H1 (cell line): ENCODE measurements around the gene GMEB2. TPM values are rescaled to one million over a fixed set of nuclear protein-coding genes. Genes with fewer than 3 reads are reported as not detected.

ENCODE experiments used
- CTCF ChIA-PET: fragments of 300-600 bp; sonication (Branson Sonifier 250); formaldehyde crosslinking; loops from one replicate; lab custom pipeline; 2021; ENCODE audit not compliant: partially characterized antibody; lab: Charles Lee
- POLR2A ChIA-PET: fragments of 300-600 bp; sonication (Branson Sonifier 250); formaldehyde crosslinking; loops from one replicate; lab custom pipeline; 2021; ENCODE audit warnings: inconsistent platforms; ENCODE audit not compliant: partially characterized antibody; lab: Charles Lee
- DNase-seq, 2 experiments: peaks; one replicate each; pipeline versions ENCODE4 v3.0.0 to v3.0.0-alpha.2; 2010 to 2022; ENCODE audit warnings: low spot score in 2 of 2, low read depth in 1 of 2, mixed read lengths in 1 of 2
- FAIRE-seq: peaks from 2 replicates; lab custom pipeline; 2011; peaks lifted over from hg19 to GRCh38; lab: Jason Lieb, UNC
- H2AFZ ChIP-seq: 2 replicates; pipeline ENCODE4 v1.8.1; 2012; ENCODE audit warnings: low read length, inconsistent platforms
- H2AK5ac ChIP-seq: 2 replicates; pipeline ENCODE4 v1.6.1; 2013; ENCODE audit warnings: low read depth, low read length
- H2BK120ac ChIP-seq: replicated peaks from 2 replicates; pipeline ENCODE3; 2013; ENCODE audit warnings: low read depth, low read length, inconsistent platforms
- H2BK12ac ChIP-seq: 2 replicates; pipeline ENCODE4 v1.6.1; 2013; ENCODE audit warnings: low read depth, low read length
- H2BK15ac ChIP-seq: 2 replicates; pipeline ENCODE4 v1.6.1; 2013; ENCODE audit warnings: low read length
- H2BK20ac ChIP-seq: 2 replicates; pipeline ENCODE4 v1.6.1; 2013; ENCODE audit warnings: low read length
- H2BK5ac ChIP-seq: 2 replicates; pipeline ENCODE4 v1.6.1; 2013; ENCODE audit warnings: low read depth, low read length
- H3K14ac ChIP-seq: 2 replicates; pipeline ENCODE4 v1.6.1; 2013; ENCODE audit warnings: inconsistent platforms; ENCODE audit not compliant: insufficient read length
- H3K18ac ChIP-seq: 2 replicates; pipeline ENCODE4 v1.6.1; 2013; ENCODE audit warnings: low read length; ENCODE audit errors: extremely low read depth
- H3K23ac ChIP-seq: 2 replicates; pipeline ENCODE4 v1.6.1; 2013; ENCODE audit warnings: inconsistent platforms; ENCODE audit not compliant: insufficient read length
- H3K23me2 ChIP-seq: 2 replicates; pipeline ENCODE4 v1.6.1; 2013; ENCODE audit warnings: low read depth, low read length
- H3K27ac ChIP-seq: 2 replicates; pipeline ENCODE4 v1.6.1; 2011; ENCODE audit warnings: low read depth, low read length, inconsistent platforms
- H3K27me3 ChIP-seq, 4 experiments: replicated peaks in 1 of 4; 1 replicate in 1 of 4; 2 replicates in 3 of 4; pipeline versions ENCODE4 v1.6.1 to v1.8.1; 2011 to 2013; ENCODE audit warnings: low read length in 3 of 4, mild to moderate bottlenecking in 3 of 4, inconsistent platforms in 2 of 4, mixed read lengths in 2 of 4, moderate library complexity in 1 of 4; ENCODE audit not compliant: control insufficient read depth in 3 of 4, insufficient read depth in 3 of 4; ENCODE audit errors: extremely low read depth in 1 of 4
- H3K36me3 ChIP-seq, 4 experiments: 2 replicates each; pipeline versions ENCODE4 v1.6.1 to v1.8.1; 2011 to 2013; ENCODE audit warnings: mild to moderate bottlenecking in 4 of 4, low read length in 3 of 4, moderate library complexity in 2 of 4, control low read depth in 1 of 4, inconsistent platforms in 1 of 4; ENCODE audit not compliant: insufficient read depth in 4 of 4, control insufficient read depth in 2 of 4
- H3K4ac ChIP-seq: replicated peaks from 2 replicates; pipeline ENCODE3; 2013; ENCODE audit warnings: low read length, low read depth, mixed read lengths, inconsistent platforms; ENCODE audit not compliant: insufficient read length
- H3K4me1 ChIP-seq, 4 experiments: replicated peaks in 1 of 4; 1 replicate in 1 of 4; 2 replicates in 3 of 4; pipeline versions ENCODE4 v1.6.1 to v1.8.1; 2011 to 2013; ENCODE audit warnings: low read length in 3 of 4, inconsistent platforms in 2 of 4, mixed read lengths in 1 of 4; ENCODE audit not compliant: insufficient read depth in 4 of 4, control insufficient read depth in 3 of 4
- H3K4me2 ChIP-seq, 2 experiments: 2 replicates each; pipeline versions ENCODE4 v1.6.1 to v1.8.1; 2011 to 2013; ENCODE audit warnings: low read depth in 2 of 2, low read length in 2 of 2, control low read depth in 1 of 2, inconsistent platforms in 1 of 2, mild to moderate bottlenecking in 1 of 2; ENCODE audit not compliant: insufficient read depth in 1 of 2
- H3K4me3 ChIP-seq, 4 experiments: fragments of 200-600, 300-600 bp in 1 of 4; sonication (generic), shearing (Covaris generic), sonication (Bioruptor Twin) in 1 of 4; 2 replicates each; pipeline versions ENCODE4 v1.5.1 to v1.8.1; 2011 to 2016; ENCODE audit warnings: low read length in 4 of 4, low read depth in 3 of 4, control low read depth in 2 of 4, inconsistent platforms in 2 of 4, mild to moderate bottlenecking in 2 of 4, mixed read lengths in 1 of 4, moderate library complexity in 1 of 4; ENCODE audit not compliant: insufficient read depth in 2 of 4; ENCODE audit errors: extremely low read depth in 1 of 4
- H3K56ac ChIP-seq: replicated peaks from 2 replicates; pipeline ENCODE3; 2013; ENCODE audit warnings: low read depth, mild to moderate bottlenecking, mixed read lengths, low read length, inconsistent platforms; ENCODE audit not compliant: insufficient read length
- H3K79me1 ChIP-seq: 2 replicates; pipeline ENCODE4 v1.6.1; 2013; ENCODE audit warnings: low read depth, low read length, control low read depth
- H3K79me2 ChIP-seq, 2 experiments: 2 replicates each; pipeline versions ENCODE4 v1.6.1 to v1.8.1; 2012 to 2013; ENCODE audit warnings: low read length in 2 of 2, mild to moderate bottlenecking in 2 of 2, inconsistent platforms in 1 of 2; ENCODE audit not compliant: insufficient read depth in 2 of 2, control insufficient read depth in 1 of 2
- H3K9ac ChIP-seq, 4 experiments: replicated peaks in 1 of 4; 1 replicate in 1 of 4; 2 replicates in 3 of 4; pipeline versions ENCODE4 v1.6.1 to v1.8.1; 2011 to 2013; ENCODE audit warnings: low read depth in 3 of 4, low read length in 3 of 4, control low read depth in 2 of 4, mild to moderate bottlenecking in 2 of 4, moderate library complexity in 2 of 4, inconsistent platforms in 1 of 4; ENCODE audit errors: extremely low read depth in 1 of 4
- H3K9me3 ChIP-seq, 2 experiments: 2 replicates each; pipeline versions ENCODE4 v1.6.1 to v1.8.1; 2012 to 2013; ENCODE audit warnings: mild to moderate bottlenecking in 2 of 2, moderate library complexity in 2 of 2, control low read depth in 1 of 2, inconsistent platforms in 1 of 2, low read depth in 1 of 2, low read length in 1 of 2, mixed read lengths in 1 of 2; ENCODE audit not compliant: insufficient read depth in 2 of 2
- H4K20me1 ChIP-seq, 2 experiments: replicated peaks in 1 of 2; 2 replicates each; pipeline versions ENCODE3 to v1.8.1; 2011 to 2013; ENCODE audit warnings: inconsistent platforms in 2 of 2, low read length in 2 of 2, mild to moderate bottlenecking in 1 of 2; ENCODE audit not compliant: insufficient read depth in 2 of 2, control insufficient read depth in 1 of 2
- H4K5ac ChIP-seq: 2 replicates; pipeline ENCODE4 v1.6.1; 2013; ENCODE audit warnings: low read length, low read depth, mixed read lengths, inconsistent platforms; ENCODE audit not compliant: insufficient read length
- H4K8ac ChIP-seq: 2 replicates; pipeline ENCODE4 v1.8.0; 2013; ENCODE audit warnings: mild to moderate bottlenecking, moderate library complexity, low read length, inconsistent platforms; ENCODE audit not compliant: insufficient read depth; ENCODE audit errors: extremely low read depth
- H4K91ac ChIP-seq: replicated peaks from 2 replicates; pipeline ENCODE3; 2013; ENCODE audit warnings: low read length, mixed read lengths, inconsistent platforms; ENCODE audit not compliant: insufficient read length
- RAD21 ChIP-seq, 2 experiments: IDR thresholded peaks in 1 of 2; conservative IDR thresholded peaks in 1 of 2; 2 replicates each; pipeline ENCODE4 v1.6.1; 2011; ENCODE audit warnings: low read depth in 2 of 2, low read length in 2 of 2, improper control_type of control experiment in 1 of 2, inconsistent platforms in 1 of 2, mild to moderate bottlenecking in 1 of 2, moderate library complexity in 1 of 2
- WGBS, 2 experiments: shearing (Covaris generic) in 1 of 2; methylation state at CpG; one replicate each; pipeline versions ENCODE4 v1.1.6 to v1.1.7; 2013 to 2015; ENCODE audit warnings: low lambda C conversion rate in 2 of 2, mixed read lengths in 2 of 2, inconsistent platforms in 1 of 2, low coverage in 1 of 2, missing lambda C conversion rate in 1 of 2; ENCODE audit not compliant: insufficient replicate concordance in 2 of 2, insufficient coverage in 1 of 2, insufficient read length in 1 of 2; ENCODE audit errors: extremely low coverage in 1 of 2, missing lambda C conversion rate in 1 of 2; 5-methylcytosine and 5-hydroxymethylcytosine counted together
- polyA plus RNA-seq, 7 experiments: library from polyadenylated mRNA; depleted of rRNA in 3 of 7; stranded (reverse) in 5 of 7; unstranded in 2 of 7; fragments of >200 nt in 5 of 7; fragments of 200-250 nt in 2 of 7; gene quantifications; 1 replicate in 5 of 7; 2 replicates in 1 of 7; 4 replicates in 1 of 7; pipeline versions ENCODE4 v1.2.1 to v1.2.3, GENCODE V29; 2011 to 2013; ENCODE audit warnings: missing spikeins in 2 of 7, mixed read lengths in 2 of 7
- total RNA-seq: library from RNA; stranded (reverse); fragmentation: NEBNext Ultra II Directional; extraction: Animal tissue kit (Norgen Biotek cat#: 25700); gene quantifications from 2 replicates; pipeline ENCODE4 v1.2.1, GENCODE V29; 2021

GMEB2 gene
- total and polyA plus RNA-seq, 2 of the 8 experiments (the other 6 are each of a cell fraction or from before 2014, with no cell fraction given), result 12.9 to 14.2 TPM

- Histone ChIP-seq H4K5ac (no peak overlapping the region), H3K27ac (no peak overlapping the region), H3K27me3 (no peaks in the 10 kb centered on the region), H3K79me2 (no peaks in the 10 kb centered on the region), H3K4me2 (no peak overlapping the region), H3K23ac (no peak overlapping the region), H3K14ac (no peak overlapping the region), H2BK20ac (no peak overlapping the region), H3K36me3 (peaks cover 0 to 18% (median 14%) of the 10 kb centered on the region in 4 experiments; a peak in 7 of 8 replicates), H3K4me3 (no peak overlapping the region), H3K79me1 (no peaks in the 10 kb centered on the region), H3K9me3 (no peaks in the 10 kb centered on the region), H4K8ac (peak overlapping the region; percentile 51; the same call in 1 of the 2 replicates), H3K9ac (no peak overlapping the region), H3K4me1 (no peaks in the 10 kb centered on the region), H2BK12ac (no peak overlapping the region), H3K4ac (no peak overlapping the region), H3K56ac (no peak overlapping the region), H2BK120ac (no peak overlapping the region), H2AFZ (no peak overlapping the region), H3K23me2 (no peaks in the 10 kb centered on the region), H4K20me1 (peaks cover 0 to 13% of the 10 kb centered on the region in 2 experiments), H3K18ac (no peak overlapping the region), H4K91ac (no peak overlapping the region), H2BK5ac (no peak overlapping the region), H2BK15ac (no peak overlapping the region), H2AK5ac (no peak overlapping the region)
- POLR2A ChIA-PET, result interaction anchor here (1.2 to 1.6 kb wide), 2 partner anchors 11 to 111 kb away, joined by 3 read pairs; no protein-coding TSS in a partner anchor
- FAIRE-seq, result no peak
- no peak for DNase-seq
- WGBS, 2 experiments, result 90% methylated on average over 10 of the region's 10 CpGs; no CpG with 5 or more reads in 1 of the 2 experiments
- TF ChIP-seq RAD21 (IDR thresholded peaks at IDR 0.05 in 1 of 2, conservative IDR thresholded peaks at IDR 0.05 in 1 of 2; ENCODE audit: low read depth in 2 of 2, low read length in 2 of 2), result no peak
- CTCF ChIA-PET, result interaction anchor here (1.4 kb wide), 1 partner anchor 13 kb away, joined by 4 read pairs; no protein-coding TSS in a partner anchor
Observed at GRCh38 chr20:63594043-63594561, 32.8 kb downstream of the GMEB2 start.
